GM19463 (cell line): ENCODE data around the gene ZNF135.

ENCODE experiments used
- ATAC-seq: cut with Tn5 transposase; IDR thresholded peaks from one replicate; pipeline ENCODE4 v1.9.1; 2021; ENCODE audit warnings: mild to moderate bottlenecking, moderate library complexity; ENCODE audit not compliant: unreplicated experiment

ZNF135 gene

DNA sequence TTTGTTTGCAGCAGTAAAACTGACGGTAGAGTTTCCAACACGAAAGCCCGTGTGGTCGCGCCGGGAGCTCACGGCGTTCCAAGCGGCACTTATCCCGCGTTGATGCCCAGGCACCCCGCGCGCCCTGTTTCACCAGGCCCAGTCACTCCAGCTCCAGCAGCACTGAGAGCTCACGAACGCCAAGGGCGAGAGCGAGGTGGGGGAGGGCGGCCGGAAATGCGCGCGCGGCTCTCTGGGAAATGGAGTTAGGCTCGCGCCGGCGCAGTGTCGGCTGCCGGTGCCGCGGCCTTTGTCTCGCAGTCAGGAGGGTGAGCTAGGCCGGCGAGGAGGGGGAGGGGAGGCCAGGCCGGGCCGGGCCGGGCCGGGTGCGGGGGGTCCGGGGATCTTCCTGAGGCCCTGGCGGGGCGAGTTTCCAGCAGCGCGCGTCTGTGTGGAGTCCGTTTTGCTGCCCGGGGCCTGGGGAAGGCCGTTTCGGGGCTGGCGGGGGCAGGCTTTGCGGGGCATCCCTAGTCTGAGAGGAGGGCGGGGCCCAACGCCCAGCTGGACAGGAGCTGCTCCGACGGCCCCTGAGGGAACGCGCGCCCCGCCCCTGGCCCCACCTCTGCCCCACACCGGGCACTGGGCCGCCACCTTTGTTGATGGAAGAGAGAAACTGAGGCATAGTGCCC lies at the start of gene ZNF135:
Gene ZNF135 (plus strand): TSS at position 280 of the 668 bp plus-strand sequence. CDS start 721 bp downstream, outside the sequence.
- ATAC-seq: no peak

GRCh38 chr19:58009301-58009665 lies 49.8 kb upstream of the ZNF135 start:
- no peak for ATAC-seq

DNA sequence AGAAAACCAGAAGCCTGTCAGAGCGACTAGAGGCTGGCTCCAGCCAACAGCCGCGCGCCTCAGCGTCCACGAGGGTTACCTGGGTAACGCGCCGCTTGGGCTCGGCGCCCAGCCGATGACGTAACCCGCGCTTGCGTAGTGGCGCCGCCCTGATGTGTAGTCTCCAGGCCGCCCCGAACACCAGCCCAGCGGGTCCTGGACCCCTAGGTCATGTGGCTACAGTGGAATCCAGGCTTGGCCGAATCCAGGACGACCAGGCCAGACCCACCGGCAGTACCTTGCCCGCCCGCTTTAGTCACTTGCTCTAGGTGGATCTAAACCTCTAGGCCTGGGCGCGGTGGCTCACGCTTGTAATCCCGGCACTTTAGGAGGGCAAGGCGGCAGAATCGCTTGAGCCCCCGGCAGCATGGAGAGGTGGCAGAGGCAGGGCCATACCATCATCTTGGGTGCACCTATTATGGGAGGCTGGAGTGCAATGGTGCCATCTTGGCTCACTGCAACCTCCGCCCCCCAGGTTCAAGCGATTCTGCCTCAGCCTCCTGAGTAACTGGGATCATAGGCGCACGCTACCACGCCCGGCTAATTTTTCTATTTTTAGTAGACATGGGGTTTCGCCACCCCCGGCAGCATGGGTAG lies 49.3 kb upstream of the ZNF135 start:
- ATAC-seq: no peak

- no peak for ATAC-seq
These were observed 48.6 kb upstream of the ZNF135 start for GRCh38 chr19:58010507-58010906.

DNA sequence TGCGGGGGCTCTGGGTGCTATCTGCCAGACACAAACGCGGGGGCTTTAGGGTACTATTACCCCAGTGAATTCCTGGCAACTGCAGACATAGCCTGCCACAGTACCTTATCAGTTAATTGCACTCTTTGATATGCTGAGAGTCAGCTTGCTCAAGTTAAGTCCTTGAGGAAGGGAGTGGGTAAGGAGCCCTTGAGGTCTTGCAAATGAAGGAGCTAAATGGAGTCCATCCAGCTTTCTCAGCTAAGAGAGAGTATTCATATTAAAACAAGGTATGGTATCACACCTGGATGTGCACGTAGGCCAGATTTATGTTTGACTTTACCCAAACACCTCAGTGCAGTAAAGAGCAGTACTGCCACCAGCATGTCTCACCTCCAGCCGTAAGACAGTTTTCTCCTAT lies 44.9 kb upstream of the ZNF135 start:
- ATAC-seq: no peak

DNA sequence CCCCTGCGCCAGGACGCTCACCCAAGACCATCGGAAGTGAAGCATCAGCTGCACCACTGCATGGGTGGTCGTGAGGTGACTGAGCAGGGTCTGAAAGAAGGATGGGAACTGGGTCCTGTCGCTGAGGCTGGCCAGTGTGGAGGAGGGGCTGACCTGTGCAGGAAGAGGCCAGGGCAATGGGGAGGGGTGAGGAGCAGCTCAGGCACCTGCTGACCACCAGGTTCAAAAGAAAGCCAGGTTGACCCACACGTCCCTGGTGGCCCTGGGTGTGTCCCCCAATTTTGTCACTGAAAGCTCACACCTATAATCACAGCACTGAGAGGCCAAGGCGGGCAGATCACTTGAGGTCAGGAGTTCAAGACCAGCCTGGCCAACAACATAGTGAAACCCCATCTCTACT lies 39.0 kb upstream of the ZNF135 start:
- ATAC-seq: no peak

- no peak for ATAC-seq
These were observed 37.4 kb upstream of the ZNF135 start for GRCh38 chr19:58021541-58022282.

DNA sequence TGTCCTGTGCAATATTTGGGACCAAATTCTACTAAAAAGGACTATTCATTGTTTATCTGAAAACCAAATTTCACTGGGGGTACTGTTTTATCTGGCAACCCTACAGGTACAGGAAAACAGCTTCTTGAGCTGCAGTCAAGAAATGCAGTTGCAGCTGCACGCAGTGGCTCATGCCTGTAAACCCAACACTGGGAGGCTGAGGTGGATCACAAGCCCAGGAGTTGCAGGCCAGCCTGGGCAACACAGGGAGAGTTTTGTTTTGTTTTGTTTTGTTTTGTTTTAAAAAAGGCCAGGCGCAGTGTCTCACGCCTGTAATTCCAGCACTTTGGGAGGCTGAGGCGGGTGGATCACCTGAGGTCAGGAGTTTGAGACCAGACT lies 36.8 kb upstream of the ZNF135 start:
- ATAC-seq: no peak

DNA sequence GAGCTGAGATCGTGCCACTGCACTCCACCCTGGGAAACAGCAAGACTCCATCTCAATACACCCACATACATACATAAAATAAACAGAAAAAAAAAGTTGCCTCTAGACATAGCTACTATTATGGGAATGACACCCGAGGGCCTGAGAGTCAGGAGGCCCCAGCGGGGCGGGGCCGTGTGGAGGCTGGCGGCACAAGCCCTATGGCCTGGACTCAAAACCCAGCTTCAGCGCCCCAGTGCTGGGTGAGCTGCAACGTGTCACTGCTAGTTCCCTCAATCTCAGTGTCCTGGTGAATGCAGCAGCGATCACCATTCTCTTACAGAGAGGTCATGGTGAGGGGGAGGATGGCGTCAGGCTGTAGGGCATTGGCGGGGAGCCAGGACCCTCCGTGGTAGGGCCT lies 34.4 kb upstream of the ZNF135 start:
- no peak for ATAC-seq

GRCh38 chr19:58033741-58034476 lies 25.2 kb upstream of the ZNF135 start, which contains the start of gene ZSCAN1:
TSS of gene ZSCAN1 (plus strand) at chr19:58034025. CDS start at chr19:58037837, 3,812 bp downstream.
- no peak for ATAC-seq

DNA sequence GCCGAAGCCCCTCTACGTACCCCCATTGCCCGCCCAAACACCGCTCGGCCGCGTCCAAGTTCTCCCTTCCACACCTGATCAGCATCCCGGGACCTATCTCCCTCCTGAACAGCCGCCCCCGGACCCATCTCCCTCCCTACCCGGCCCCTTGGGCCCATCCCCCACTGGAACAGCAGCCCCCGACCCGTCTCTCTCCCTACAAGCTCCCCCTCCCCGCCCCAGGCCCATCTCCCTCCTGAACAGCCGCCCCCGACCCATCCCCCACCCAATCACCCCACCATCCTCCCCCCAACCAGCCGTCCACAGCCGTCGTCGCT lies 24.6 kb upstream of the ZNF135 start:
- no peak for ATAC-seq

- no peak for ATAC-seq
These were observed 23.2 kb upstream of the ZNF135 start for GRCh38 chr19:58035863-58036262.

DNA sequence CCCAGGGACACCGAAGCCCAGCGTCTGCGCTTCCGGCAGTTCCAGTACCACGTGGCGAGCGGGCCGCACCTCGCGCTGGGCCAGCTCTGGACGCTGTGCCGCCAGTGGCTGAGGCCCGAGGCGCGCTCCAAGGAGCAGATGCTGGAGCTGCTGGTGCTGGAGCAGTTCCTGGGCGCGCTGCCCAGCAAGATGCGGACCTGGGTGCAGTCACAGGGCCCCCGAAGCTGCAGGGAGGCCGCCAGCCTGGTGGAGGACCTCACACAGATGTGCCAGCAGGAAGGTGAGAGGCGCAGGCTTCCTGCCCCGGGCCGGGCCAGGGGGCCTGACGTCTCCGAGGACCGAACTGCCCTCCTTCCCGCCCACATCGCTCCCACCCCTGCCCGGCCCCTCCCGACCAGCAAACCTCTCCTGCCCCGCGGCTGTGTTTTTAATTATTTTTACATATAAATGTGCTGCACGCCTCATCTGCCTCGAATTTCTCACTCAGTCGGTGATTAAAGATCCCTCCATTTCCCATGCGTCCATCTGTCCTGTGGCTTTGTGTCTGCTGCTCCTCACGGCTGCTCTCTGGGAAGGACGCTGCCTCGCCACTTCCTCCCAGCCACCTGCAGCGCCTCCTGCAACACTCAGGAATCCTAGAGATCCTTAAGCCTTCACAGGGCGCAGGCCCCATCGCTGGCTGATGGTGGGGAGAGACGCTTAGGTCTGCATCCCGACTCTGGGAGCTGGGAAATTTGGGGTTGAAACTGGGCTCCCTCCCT lies 21.0 kb upstream of the ZNF135 start:
- ATAC-seq: no peak

- ATAC-seq: no peak
These were observed 20.3 kb upstream of the ZNF135 start for GRCh38 chr19:58038688-58039204.

GRCh38 chr19:58040751-58041525 lies 18.1 kb upstream of the ZNF135 start:
- ATAC-seq: no peak

GRCh38 chr19:58042495-58043340 lies 16.4 kb upstream of the ZNF135 start:
- ATAC-seq: no peak

DNA sequence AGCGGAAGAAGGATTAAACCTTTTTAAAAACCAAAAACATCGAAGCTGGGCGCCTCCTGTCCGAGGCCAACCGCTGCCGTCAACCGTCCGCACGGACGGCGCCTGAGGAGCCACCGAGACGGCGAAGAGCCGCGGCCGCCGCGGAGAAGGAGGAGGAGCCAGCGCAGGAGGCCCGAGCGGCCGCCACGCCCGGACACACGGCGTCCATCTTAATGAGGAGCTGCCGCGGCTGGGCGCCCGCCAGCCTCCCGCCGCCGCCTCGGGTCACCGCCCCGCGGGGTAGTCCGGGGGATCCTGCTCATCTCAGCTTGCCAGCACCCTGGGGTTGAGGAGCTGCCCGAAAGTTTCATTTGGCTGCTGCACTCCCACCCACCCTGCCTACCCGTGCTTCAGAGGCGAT lies 14.7 kb upstream of the ZNF135 start:
- no peak for ATAC-seq

DNA sequence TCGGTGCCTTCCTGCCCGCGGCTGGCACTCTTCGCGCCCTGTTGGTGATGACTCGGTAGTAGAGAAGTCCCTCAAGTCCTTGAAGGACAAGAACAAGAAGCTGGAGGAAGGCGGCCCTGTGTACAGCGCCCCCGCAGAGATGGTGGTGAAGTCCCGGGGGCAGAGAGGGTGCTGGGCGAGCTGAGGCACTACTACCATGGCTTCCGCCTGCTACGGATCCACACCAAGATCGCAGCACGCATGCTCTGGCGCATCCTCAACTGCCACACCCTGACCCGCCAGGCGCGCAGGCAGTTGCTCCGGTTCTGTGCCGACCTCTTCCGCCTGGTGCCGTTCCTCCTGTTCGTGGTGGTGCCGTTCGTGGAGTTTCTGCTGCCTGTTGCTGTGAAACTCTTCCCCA lies 14.2 kb upstream of the ZNF135 start:
- ATAC-seq: no peak
